Thyroid gland (tissue), 4 donors: ENCODE measurements around the gene LOXHD1.

Experiments
- POLR2A ChIP-seq, 2 donors: fragments of 450-650 bp; IDR thresholded peaks; one replicate each; pipeline ENCODE4 v1.6.1; 2017; ENCODE audit warnings: antibody characterized with exemption in 2 of 2, mild to moderate bottlenecking in 2 of 2, moderate library complexity in 1 of 2
- TF ChIP-seq, protein P1 (sequence below), 6 experiments: fragments of 200-600 bp in 3 of 6; fragments of 450-650 bp in 3 of 6; sonication (generic) in 3 of 6; IDR thresholded peaks; one replicate each; pipeline ENCODE4 v1.5.1; 2016 to 2019; ENCODE audit warnings: antibody characterized with exemption in 6 of 6, mild to moderate bottlenecking in 2 of 6, inconsistent platforms in 1 of 6, moderate library complexity in 1 of 6

DNA sequence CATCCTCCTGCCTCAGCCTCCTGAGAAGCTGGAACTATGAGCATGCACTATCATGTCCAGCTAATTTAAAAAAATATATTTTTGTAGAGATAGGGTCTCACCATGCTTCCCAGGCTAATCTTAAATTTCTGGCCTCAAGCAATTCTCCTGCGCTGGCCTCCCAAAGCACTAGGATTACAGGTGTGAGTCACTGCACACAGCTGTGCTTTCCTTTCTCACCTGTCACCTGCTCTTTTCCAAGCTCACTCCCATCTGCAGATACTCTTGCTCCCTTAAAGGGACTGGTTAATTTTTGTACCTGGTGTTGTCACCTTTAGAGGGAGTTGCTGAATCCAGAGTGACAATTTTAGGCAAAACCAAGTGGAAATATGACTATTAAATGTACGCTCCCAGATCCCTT, 178.2 kb downstream of the LOXHD1 start:
- TF ChIP-seq, protein P1, sequence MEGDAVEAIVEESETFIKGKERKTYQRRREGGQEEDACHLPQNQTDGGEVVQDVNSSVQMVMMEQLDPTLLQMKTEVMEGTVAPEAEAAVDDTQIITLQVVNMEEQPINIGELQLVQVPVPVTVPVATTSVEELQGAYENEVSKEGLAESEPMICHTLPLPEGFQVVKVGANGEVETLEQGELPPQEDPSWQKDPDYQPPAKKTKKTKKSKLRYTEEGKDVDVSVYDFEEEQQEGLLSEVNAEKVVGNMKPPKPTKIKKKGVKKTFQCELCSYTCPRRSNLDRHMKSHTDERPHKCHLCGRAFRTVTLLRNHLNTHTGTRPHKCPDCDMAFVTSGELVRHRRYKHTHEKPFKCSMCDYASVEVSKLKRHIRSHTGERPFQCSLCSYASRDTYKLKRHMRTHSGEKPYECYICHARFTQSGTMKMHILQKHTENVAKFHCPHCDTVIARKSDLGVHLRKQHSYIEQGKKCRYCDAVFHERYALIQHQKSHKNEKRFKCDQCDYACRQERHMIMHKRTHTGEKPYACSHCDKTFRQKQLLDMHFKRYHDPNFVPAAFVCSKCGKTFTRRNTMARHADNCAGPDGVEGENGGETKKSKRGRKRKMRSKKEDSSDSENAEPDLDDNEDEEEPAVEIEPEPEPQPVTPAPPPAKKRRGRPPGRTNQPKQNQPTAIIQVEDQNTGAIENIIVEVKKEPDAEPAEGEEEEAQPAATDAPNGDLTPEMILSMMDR (IDR thresholded peaks at IDR 0.05) = no peak
- TF ChIP-seq POLR2A (IDR thresholded peaks at IDR 0.05) = no peak
